Fibroblast of skin of left quadriceps (primary cell): ENCODE measurements around the gene PPP6C.
"Not testable (repeated sequence)": the region's sequence is repeated elsewhere in the genome, so short reads cannot be mapped to it uniquely, and the experiment has no call there.

Experiments used
- DNase-seq, 2 experiments: peaks; one replicate each; pipeline ENCODE4 v3.0.0-alpha.2; 2013; ENCODE audit warnings: low read depth in 2 of 2

PPP6C gene

DNA sequence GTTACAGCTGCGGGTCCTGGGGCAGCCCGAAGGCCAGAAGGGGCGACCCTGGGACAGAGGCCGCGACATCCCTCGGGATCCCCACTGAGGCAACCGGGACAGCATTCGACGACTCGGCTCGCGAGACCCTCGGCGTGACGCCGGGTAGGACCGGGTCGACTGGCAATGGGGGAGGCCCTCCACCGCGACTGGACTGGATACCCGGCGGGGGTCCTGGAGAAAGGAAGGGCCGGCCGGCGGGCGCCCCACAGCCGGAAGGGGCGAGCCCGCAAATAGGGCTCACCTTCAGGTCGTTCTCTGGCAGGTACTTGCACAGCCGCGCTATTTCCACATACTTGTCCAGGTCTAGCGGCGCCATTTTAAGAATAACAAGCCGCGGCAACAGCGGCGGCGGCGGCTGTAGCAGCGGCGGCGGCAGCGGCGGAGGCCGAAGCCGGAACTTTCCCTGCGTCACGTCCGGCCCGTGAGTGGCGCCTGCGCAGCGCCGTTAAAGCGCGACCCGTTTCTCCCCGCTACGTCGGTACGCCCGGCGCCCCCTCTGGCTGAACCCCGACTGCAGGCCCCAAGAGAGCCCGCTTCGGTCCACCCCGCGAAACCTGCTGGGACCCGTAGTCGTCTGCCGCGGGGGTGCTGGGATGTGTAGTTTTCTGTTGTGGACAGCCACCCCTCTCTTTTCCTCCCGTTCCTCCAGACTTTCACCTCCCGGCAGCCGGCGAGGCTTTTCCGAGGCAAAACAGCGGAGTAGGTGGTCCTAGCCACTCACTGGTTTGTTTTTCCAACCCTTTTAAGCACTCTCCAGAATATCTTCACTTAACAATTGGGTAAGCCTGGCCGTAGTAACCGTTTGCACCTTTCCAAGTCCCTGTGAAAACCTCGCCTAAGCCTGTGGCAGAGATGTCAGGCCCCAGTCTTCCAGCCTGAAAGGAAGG, at the start of gene PPP6C:
Gene PPP6C, minus strand, starts transcription at position 443 of the 929 bp plus-strand sequence. Its CDS starts 85 bp downstream, at position 358.
- peak; percentile 89 to 90 for DNase-seq

DNA sequence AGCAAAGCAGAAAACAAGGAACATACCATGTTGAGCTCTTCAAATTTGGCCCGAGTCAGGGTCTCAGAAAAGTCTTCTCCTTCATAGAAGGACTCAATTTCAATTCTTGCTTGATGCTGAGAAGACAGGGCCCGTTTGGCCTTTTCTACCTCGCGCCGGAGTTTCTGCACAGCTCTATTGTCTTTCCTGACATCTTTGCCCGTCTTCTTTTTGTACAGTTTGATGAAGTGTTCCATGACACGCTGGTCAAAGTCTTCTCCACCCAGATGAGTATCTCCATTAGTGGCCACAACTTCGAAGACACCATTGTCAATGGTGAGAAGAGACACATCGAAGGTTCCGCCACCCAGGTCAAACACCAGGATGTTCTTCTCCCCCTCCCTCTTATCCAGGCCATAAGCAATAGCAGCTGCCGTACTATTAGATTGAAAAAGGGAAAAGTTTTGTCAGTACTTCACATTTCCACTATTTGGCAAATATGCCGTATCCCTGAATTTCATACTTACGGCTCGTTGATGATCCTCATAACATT, 49.4 kb upstream of the PPP6C start:
- no peak for DNase-seq

DNA sequence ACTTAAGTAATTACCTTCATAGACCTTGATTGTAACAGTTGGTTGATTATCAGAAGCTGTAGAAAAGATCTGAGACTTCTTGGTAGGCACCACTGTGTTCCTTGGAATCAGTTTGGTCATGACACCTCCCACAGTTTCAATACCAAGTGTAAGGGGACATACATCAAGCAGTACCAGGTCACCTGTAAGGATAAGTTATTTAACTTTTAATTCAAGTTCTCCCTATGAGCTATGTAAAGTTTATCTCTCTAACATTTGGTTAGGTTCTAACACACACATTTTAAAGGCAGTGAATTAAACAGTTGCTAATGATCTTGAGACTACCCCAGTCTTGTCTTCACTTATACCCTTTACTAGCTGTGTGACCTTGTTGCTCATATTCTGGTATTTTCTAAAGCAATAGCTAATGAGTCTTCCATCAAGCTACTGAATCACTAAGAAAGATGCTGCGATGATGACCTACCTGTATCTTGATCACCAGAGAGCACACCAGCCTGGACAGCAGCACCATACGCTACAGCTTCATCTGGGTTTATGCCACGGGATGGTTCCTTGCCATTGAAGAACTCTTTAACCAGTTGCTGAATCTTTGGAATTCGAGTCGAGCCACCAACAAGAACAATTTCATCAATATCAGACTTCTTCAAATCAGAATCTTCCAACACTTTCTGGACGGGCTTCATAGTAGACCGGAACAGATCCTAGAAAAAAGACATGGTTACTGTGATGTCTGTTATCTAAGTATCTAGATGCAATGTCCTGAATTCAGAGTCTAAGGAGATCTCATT, 48.7 kb upstream of the PPP6C start:
- DNase-seq, result no peak

DNA sequence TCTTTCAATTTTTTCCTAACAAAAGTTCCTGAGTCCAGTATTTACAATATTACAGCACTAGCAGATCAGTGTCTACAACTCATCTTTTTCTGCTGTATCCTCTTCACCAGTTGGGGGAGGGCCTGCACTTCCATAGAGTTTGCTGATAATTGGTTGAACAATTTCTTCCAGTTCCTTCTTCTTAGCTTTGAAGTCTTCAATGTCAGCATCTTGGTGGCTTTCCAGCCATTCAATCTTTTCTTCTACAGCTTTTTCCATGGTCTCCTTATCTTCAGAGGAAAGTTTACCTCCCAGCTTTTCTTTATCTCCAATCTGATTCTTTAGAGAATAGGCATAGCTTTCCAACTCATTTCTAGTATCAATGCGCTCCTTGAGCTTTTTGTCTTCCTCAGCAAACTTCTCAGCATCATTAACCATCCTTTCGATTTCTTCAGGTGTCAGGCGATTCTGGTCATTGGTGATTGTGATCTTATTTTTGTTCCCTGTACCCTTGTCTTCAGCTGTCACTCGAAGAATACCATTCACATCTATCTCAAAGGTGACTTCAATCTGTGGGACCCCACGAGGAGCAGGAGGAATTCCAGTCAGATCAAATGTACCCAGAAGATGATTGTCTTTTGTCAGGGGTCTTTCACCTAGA, 47.0 kb upstream of the PPP6C start:
- DNase-seq, result not testable (repeated sequence)

DNA sequence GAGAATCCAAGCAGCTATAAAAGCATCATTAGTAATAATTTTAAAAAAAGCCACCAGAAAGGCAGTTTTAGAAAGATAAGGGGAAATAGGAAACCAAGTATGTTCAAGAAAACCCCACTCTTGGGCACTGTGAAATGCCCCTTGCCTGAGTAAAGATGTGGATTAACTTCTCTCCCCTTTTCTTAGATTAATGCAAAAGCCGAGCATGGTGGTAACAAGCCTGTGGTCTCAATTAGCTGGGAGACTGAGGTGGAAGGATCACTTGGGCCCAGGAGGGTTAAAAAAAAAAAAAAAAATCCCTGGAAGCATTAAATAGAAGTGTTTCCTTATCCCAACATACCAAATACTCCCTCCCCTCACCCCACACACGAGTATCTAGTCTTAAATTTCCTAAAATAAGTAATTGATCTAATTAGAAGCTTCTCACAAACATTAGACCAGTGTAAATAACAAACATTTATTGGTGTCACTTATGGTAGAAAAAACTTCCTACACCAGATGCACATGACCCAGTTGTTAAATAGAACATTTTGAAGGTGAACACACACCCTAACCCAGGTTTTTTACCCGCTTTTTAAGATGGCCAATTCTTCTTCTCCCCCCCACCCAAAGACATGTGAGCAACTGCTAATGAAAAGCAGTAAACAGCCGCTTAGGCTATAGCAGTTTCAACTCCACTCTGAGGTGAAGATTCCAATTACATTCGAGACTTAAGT, 46.4 kb upstream of the PPP6C start:
- DNase-seq, result no peak

- not testable (repeated sequence) for DNase-seq
Measured at GRCh38 chr9:125234099-125234498, 44.5 kb upstream of the PPP6C start.

- peak; percentile 94 for DNase-seq
Measured at GRCh38 chr9:125233678-125234077, 44.1 kb upstream of the PPP6C start.

DNA sequence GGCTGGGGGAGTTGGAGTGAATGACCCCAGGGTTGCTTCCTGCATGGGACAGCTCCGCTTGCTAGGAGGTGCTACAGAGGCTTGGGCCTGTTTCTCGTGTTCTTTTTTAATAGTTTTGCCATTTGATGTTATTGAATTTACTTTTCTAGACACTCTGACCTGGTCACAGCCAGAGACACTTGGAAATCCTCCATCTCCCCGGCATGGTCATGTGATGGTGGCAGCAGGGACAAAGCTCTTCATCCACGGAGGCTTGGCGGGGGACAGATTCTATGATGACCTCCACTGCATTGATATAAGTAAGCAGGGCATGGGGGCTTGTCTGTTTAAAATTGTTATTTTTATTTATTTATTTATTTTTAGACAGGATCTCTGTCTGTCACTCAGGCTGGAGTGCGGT, 38.2 kb upstream of the PPP6C start:
- DNase-seq, result no peak

- not testable (repeated sequence) for DNase-seq
Measured at GRCh38 chr9:125224858-125225257, 35.3 kb upstream of the PPP6C start.

GRCh38 chr9:125218621-125219020, 29.0 kb upstream of the PPP6C start:
- DNase-seq, result no peak

DNA sequence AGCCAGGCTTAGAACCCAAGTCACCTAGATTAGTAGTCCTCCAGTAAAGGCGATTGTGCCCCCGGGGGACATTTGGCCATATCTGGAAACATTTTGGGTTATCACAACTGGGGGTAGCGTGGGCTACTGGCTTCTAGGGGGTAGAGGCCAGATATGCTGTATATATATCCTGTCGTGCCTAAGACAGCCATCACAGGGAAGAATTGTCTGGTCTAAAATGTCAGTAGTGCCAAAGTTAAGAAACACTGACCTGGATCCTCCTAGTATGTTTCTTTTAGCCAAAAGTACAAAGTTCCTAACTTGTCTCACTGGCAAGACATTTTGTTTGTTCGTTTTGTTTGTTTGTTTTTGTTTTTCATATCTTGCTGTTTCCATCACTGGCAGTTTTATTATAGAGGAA, 24.6 kb upstream of the PPP6C start:
- DNase-seq, result no peak

GRCh38 chr9:125204477-125204876, 14.9 kb upstream of the PPP6C start:
- DNase-seq, result no peak

DNA sequence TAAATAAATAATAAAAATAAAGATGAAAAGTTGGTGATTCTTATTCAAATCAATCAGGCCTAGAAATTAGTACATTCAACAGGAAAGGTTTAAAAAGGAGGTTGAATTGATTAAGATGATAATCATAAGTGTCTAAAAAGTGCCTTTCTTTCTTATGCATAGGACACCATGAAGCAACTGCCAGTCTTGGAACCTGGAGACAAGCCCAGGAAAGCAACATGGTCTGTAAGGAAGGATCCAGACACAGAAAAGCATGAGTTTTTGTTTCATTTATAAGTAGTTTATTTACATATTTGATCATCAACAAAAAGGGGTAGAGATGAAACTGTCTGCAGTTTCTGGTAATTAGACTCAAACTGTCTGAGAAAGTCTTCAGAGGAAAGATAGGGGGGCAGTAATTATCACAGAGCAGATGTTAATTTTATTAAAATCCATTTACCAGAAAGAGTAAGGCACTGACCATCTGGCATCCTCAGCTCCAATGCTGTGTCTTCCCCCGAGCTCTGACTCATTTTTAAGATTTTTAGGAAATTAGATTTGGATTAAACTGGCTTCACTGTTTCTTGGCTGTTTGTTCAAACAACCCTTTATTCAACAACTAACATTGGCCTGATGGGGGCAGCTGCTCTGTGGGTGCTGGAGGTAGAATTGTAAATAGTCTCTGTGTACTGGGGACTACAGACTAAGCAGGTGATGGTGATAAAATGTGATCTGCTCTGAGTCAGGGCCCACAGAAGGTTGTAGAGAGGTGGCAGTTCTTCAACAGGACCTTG, 13.4 kb upstream of the PPP6C start:
- no peak for DNase-seq

DNA sequence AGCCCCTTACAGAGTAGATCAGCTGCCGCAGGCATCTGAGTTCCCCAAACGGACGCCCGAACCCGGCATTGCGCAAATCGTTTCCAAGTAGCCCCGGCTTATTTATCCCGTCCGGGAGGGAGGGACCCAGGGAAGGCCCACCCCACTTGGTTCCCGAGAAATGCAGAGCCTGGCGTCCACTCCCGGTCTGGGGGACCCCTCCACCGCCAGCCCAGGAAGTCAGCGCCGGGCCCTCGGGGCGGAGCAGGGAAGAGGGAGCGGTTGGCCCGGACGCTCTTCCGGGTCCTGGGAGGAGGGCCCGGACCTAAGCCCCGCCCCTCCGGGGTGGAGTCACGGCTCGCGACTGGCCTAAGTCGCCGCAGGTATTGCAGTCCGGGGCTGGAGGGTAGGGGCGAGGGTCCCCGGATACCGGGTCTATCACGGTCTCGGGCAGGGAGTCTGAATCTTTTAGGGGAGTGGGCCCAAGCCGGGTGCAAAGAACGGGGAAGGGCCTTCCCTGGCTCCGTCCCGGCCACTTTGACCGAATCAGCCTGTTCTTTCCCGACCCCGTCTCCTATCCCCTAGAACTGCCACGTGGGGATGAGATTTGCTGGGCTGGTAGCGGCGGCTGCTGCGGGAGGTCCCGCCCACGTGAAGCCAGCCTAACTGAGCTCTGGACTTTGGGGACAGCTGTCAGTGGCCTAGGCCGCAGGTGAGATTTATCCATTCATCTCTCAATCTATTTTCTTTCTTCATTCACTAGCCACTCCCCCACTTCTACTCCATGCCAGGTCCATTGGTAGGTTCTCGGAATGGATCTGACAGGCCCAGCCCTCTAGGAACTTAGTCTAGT, 10.8 kb upstream of the PPP6C start, which contains the start of gene RABEPK:
Gene RABEPK, plus strand, starts transcription at position 327 of the 832 bp plus-strand sequence. CDS start 2,472 bp downstream, outside the sequence.
- DNase-seq, result peak; percentile 93

- not testable (repeated sequence) for DNase-seq
Measured at GRCh38 chr9:125195591-125195990, 6.0 kb upstream of the PPP6C start.

DNA sequence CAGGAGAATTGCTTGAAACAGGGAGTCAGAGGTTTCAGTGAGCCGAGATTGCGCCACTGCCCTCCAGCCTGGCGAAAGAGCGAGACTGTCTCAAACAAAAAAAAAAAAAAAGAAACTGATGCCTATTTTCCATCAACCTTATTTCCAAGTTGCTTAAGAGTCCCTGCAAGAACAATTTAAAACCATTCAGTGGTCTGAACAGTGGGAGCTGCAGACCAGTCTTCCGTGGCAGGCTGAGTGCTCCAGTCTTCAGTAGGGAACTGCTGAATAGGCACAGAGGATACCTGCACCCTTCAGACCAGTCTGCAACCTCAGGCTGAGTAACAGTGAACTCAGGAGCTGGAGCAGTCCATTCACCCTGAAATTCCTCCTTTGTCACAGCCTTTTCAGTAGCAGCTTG, 4.9 kb upstream of the PPP6C start:
- not testable (repeated sequence) for DNase-seq

GRCh38 chr9:125190361-125190801, 778 bp upstream of the PPP6C start:
- no peak for DNase-seq

- DNase-seq, result no peak
Measured at GRCh38 chr9:125189011-125189360, 617 bp downstream of the PPP6C start.

DNA sequence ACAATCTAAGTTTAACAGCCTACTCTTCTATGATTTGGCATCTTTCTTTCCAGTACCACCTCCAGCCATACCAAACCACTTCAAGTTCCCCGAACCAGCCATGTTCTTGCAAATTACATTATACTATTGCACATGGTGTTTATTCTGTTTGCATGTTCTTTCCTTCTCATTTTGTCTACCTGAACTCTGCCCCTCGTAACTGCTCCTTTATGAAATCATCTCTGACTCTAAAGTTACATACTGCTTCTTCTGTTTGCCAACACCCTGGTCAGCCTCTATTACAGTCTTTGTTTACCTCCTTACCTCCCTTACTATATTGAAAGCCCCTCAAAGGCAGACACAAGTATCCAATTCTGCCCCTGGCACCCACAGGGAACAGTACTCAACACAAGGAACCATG, 6.0 kb downstream of the PPP6C start:
- DNase-seq, result no peak
